ENCODE measurements around the gene ADAM12. TPM values are rescaled to one million over a fixed set of nuclear protein-coding genes. Genes with fewer than 3 reads are reported as not detected.

The ADAM12 gene
- total and polyA plus RNA-seq, 8 donors, result 0.03 to 3.7 (median 0.15) TPM

DNA sequence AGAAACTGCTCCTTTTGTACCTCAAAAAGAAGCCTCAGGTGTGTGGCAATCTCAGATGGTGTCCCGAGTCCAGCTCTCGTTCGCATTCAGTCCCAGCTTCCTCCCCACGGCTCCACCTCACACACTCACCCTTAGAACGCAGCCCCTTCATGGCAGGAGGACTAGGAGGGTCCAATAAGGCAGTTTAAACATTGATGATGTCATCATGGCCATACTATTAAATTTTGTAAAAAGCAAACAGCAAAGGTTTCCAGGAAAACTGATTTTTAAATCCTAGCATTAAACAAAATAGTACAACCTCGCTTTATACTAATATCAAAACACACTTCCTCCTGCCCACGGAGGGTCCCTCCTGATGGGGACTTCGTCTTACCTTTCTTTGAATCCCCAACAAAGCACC, 133.0 kb downstream of the ADAM12 start:
- DNase-seq, result no peak
- TF ChIP-seq, protein P1, sequence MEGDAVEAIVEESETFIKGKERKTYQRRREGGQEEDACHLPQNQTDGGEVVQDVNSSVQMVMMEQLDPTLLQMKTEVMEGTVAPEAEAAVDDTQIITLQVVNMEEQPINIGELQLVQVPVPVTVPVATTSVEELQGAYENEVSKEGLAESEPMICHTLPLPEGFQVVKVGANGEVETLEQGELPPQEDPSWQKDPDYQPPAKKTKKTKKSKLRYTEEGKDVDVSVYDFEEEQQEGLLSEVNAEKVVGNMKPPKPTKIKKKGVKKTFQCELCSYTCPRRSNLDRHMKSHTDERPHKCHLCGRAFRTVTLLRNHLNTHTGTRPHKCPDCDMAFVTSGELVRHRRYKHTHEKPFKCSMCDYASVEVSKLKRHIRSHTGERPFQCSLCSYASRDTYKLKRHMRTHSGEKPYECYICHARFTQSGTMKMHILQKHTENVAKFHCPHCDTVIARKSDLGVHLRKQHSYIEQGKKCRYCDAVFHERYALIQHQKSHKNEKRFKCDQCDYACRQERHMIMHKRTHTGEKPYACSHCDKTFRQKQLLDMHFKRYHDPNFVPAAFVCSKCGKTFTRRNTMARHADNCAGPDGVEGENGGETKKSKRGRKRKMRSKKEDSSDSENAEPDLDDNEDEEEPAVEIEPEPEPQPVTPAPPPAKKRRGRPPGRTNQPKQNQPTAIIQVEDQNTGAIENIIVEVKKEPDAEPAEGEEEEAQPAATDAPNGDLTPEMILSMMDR (IDR thresholded peaks at IDR 0.05), result no peak
- Histone ChIP-seq H3K27me3 (no peaks in the 10 kb centered on the region), H3K27ac (no peak overlapping the region), H3K4me1 (no peaks in the 10 kb centered on the region), H3K4me3 (no peak overlapping the region), H3K9me3 (no peaks in the 10 kb centered on the region), H3K36me3 (no peaks in the 10 kb centered on the region)
- intact Hi-C loops (cut with DNase I), result no loop called here
- no peak for ATAC-seq
- WGBS, 2 donors, result 67 to 78% methylated on average over 8 of the region's 8 CpGs
- no peak for FAIRE-seq

DNA sequence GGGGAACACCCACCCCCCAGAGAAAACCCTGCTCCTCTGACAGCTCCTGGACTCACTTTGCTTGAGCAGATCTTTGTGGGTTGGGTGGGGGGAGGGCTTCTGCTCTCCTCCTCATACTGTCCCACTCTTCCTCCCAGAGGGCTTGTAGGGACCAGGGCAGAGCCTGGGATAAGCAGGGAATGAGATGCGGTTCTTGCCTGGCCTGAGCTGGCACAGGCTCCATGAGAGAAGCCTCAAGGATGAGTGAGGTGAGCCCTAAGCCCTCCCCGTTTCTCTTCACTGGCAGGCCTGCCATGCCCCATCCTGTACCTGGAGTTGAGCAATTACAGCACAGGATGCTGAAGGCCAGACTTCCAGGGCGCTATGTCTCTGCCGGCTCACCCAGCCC, 134.7 kb downstream of the ADAM12 start:
- ATAC-seq, result peak in 2 of 4 donors; percentile 10 to 21
- WGBS, 2 donors, result 80 to 82% methylated on average over 4 of the region's 4 CpGs

DNA sequence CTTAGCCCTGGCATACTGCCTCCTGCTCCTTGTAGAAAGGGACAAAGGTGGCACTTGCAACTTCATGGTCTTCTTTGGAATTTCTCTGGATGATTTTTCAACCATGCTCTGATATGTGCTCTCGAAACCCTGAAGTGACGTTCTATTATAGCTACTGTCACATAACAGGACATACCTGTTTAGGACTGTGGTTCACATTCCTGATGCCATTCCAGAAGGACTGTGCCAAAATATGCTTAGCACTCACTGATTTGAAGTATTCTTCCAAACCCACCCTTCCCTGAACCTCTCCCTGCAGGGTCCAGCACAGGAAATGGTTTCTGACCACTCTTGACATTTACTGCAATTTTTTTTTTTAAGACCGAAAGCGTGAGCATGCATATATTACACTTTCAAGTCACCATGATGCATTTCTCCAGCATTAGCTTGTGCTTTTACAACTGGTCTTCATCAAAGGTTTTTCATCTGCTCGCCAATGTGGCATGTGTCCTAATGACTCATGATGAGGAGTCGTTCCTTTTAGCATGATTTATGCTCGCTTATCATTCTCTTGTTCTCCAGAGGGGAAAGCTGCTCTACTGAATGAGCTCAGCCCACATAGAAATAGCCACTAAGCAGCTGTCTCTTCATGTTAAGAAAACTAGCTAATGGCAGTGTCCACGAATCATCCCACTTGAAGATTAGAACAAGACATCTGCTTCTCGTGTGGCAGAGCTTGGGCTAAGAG, 135.2 kb downstream of the ADAM12 start:
- TF ChIP-seq, protein P1 (IDR thresholded peaks at IDR 0.05), result no peak
- no peaks in the 10 kb centered on the region for H3K27me3 ChIP-seq
- DNase-seq (no peak), ATAC-seq (peak in 3 of 4 donors; percentile 39 to 68 (median 65)), FAIRE-seq (no peak)
- no peak overlapping the region for H3K4me3 ChIP-seq
- no peaks in the 10 kb centered on the region for H3K36me3 ChIP-seq
- intact Hi-C loops (cut with DNase I), result no loop called here
- H3K4me1 ChIP-seq, result no peaks in the 10 kb centered on the region
- H3K27ac ChIP-seq, result no peak overlapping the region
- H3K9me3 ChIP-seq, result no peaks in the 10 kb centered on the region
- 62% methylated on average over 9 of the region's 9 CpGs for WGBS, 2 donors

More for the DNA sequence above, 134.7 kb downstream of the ADAM12 start:
- Histone ChIP-seq H3K36me3 (no peaks in the 10 kb centered on the region), H3K9me3 (no peaks in the 10 kb centered on the region), H3K27me3 (no peaks in the 10 kb centered on the region), H3K27ac (no peak overlapping the region), H3K4me3 (no peak overlapping the region), H3K4me1 (no peaks in the 10 kb centered on the region)
- DNase-seq, result no peak
- intact Hi-C loops (cut with DNase I), result no loop called here
- TF ChIP-seq, protein P1 (IDR thresholded peaks at IDR 0.05), result no peak
- FAIRE-seq, result no peak

DNA sequence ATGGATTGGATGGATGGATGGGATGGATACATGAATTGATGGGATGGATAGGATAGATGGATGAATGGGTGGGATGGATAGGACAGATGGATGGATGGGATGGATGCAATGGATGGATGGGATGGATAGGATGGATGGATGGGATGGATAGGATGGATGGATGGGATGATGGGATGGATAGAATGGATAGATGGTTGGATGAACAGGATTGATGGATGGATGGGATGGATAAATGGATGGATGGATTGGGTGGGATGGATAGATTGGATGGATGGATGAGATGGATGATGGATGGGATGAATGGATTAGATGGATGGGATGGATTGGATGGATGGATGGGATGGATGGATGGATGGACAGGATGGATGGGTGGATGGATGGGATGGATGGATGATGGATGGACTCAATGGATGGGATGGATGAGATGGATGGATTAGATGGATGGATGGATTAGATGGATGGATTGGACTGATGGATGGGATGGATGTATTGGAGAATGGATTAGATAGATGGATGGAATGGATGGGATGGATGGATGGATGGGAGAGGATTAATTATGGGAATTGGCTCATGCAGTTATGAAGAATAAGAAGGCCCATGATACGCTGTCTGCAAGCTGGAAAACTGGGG, 136.4 kb downstream of the ADAM12 start:
- no peak for DNase-seq

More for the DNA sequence above, 136.4 kb downstream of the ADAM12 start:
- Histone ChIP-seq H3K4me1 (no peaks in the 10 kb centered on the region), H3K27me3 (no peaks in the 10 kb centered on the region), H3K27ac (no peak overlapping the region), H3K36me3 (no peaks in the 10 kb centered on the region), H3K9me3 (no peaks in the 10 kb centered on the region), H3K4me3 (no peak overlapping the region)
- TF ChIP-seq, protein P1 (IDR thresholded peaks at IDR 0.05), result no peak
- WGBS, 2 donors, result 82 to 96% methylated on average over 1 of the region's 1 CpG
- intact Hi-C loops (cut with DNase I), result no loop called here
- no peak for ATAC-seq
- no peak for FAIRE-seq
